Vagina (tissue), 2 donors: ENCODE data around the gene AUP1. TPM values are rescaled to one million over a fixed set of nuclear protein-coding genes. Genes with fewer than 3 reads are reported as not detected.

Source experiments
- DNase-seq, 2 donors: peaks; one replicate each; pipeline ENCODE4 v3.0.0-alpha.2; 2017; ENCODE audit errors: extremely low spot score in 2 of 2
- H3K27ac ChIP-seq: fragments of 200-600 bp; sonication (generic); one replicate; pipeline ENCODE4 v1.5.1; 2019
- H3K27me3 ChIP-seq: fragments of 200-600 bp; sonication (generic); one replicate; pipeline ENCODE4 v1.5.1; 2019
- H3K36me3 ChIP-seq, 2 donors: fragments of 200-600 bp; sonication (generic); one replicate each; pipeline ENCODE4 v1.5.1; 2017 to 2019
- H3K4me1 ChIP-seq: fragments of 200-600 bp; sonication (generic); one replicate; pipeline ENCODE4 v1.5.1; 2019
- H3K4me3 ChIP-seq, 2 donors: fragments of 200-600 bp; sonication (generic); 1 replicate in 1 of 2; 2 replicates in 1 of 2; pipeline ENCODE4 v1.5.1; 2016 to 2019
- H3K9me3 ChIP-seq: fragments of 200-600 bp; sonication (generic); one replicate; pipeline ENCODE4 v1.5.1; 2019
- CTCF ChIP-seq, 3 experiments: fragments of 450-650 bp in 2 of 3; fragments of 200-600 bp in 1 of 3; sonication (generic) in 1 of 3; IDR thresholded peaks; one replicate each; pipeline ENCODE4 v1.5.1; 2017 to 2019; ENCODE audit warnings: antibody characterized with exemption in 3 of 3, mild to moderate bottlenecking in 2 of 3, moderate library complexity in 2 of 3
- POLR2A ChIP-seq, 2 donors: fragments of 450-650 bp; IDR thresholded peaks; one replicate each; pipeline ENCODE4 v1.6.1; 2017; ENCODE audit warnings: antibody characterized with exemption in 2 of 2, mild to moderate bottlenecking in 2 of 2, moderate library complexity in 2 of 2
- POLR2AphosphoS5 ChIP-seq, 2 donors: sonication (generic); formaldehyde crosslinking; IDR thresholded peaks; one replicate each; pipeline ENCODE4 v1.9.0; 2017; ENCODE audit warnings: antibody characterized with exemption in 2 of 2, mild to moderate bottlenecking in 2 of 2, low read depth in 1 of 2; ENCODE audit not compliant: insufficient read depth in 1 of 2
- intact Hi-C: fragments of 100-400 bp; cut with DNase I; formaldehyde crosslinking; loops from one replicate; pipeline ENCODE4 v1.15.1; 2023
- total RNA-seq: library from RNA; depleted of rRNA; stranded (reverse); fragments of >200 nt; gene quantifications from one replicate; pipeline ENCODE4 v1.2.3, GENCODE V29; 2016

The AUP1 gene
- total RNA-seq, 1 donor from 2014 or later = 124 TPM

- Histone ChIP-seq H3K4me3 (peak within 1 kb of the TSS in 1 of 2 donors; percentile 17), H3K4me1 (peaks cover 30% of the 10 kb centered on the region), H3K27me3 (peaks cover 41% of the 10 kb centered on the region), H3K9me3 (no peaks in the 10 kb centered on the region), H3K27ac (no peak within 1 kb of the TSS), H3K36me3 (no peaks in the 10 kb centered on the region)
- TF ChIP-seq POLR2AphosphoS5 (IDR thresholded peaks at IDR 0.05; ENCODE audit: insufficient read depth in 1 of 2, low read depth in 1 of 2) (no peak), POLR2A (IDR thresholded peaks at IDR 0.05) (no peak), CTCF (IDR thresholded peaks at IDR 0.05) (no peak)
- no peak for DNase-seq
- intact Hi-C loops = no loop called here
These were observed 14.9 kb downstream of the AUP1 start, which contains the start of gene TLX2 for GRCh38 chr2:74514368-74515270. Gene TLX2, plus strand, starts transcription at chr2:74514450. Its CDS starts 357 bp downstream, at chr2:74514807.

- H3K4me3 ChIP-seq = no peak overlapping the region
- intact Hi-C loops = no loop called here
- no peaks in the 10 kb centered on the region for H3K9me3 ChIP-seq
- peaks cover 41% of the 10 kb centered on the region for H3K27me3 ChIP-seq
- no peak for DNase-seq
- TF ChIP-seq CTCF (IDR thresholded peaks at IDR 0.05) (no peak), POLR2A (IDR thresholded peaks at IDR 0.05) (no peak), POLR2AphosphoS5 (IDR thresholded peaks at IDR 0.05; ENCODE audit: insufficient read depth in 1 of 2, low read depth in 1 of 2) (peak in 1 of 2 donors; percentile 74)
- no peaks in the 10 kb centered on the region for H3K36me3 ChIP-seq
- H3K4me1 ChIP-seq = peaks cover 30% of the 10 kb centered on the region
- H3K27ac ChIP-seq = no peak overlapping the region
These were observed 15.7 kb downstream of the AUP1 start for GRCh38 chr2:74513605-74514367.

- TF ChIP-seq POLR2AphosphoS5 (IDR thresholded peaks at IDR 0.05; ENCODE audit: insufficient read depth in 1 of 2, low read depth in 1 of 2) (no peak), POLR2A (IDR thresholded peaks at IDR 0.05) (no peak), CTCF (IDR thresholded peaks at IDR 0.05) (no peak)
- peaks cover 41% of the 10 kb centered on the region for H3K27me3 ChIP-seq
- no peak for DNase-seq
These were observed 16.5 kb downstream of the AUP1 start for GRCh38 chr2:74512744-74513604.

GRCh38 chr2:74511104-74511989, 18.2 kb downstream of the AUP1 start:
- Histone ChIP-seq H3K27me3 (peaks cover 41% of the 10 kb centered on the region), H3K9me3 (no peaks in the 10 kb centered on the region), H3K27ac (no peak overlapping the region), H3K36me3 (peaks cover 0 to 3% of the 10 kb centered on the region in 2 donors), H3K4me3 (no peak overlapping the region), H3K4me1 (peaks cover 42% of the 10 kb centered on the region)
- TF ChIP-seq POLR2AphosphoS5 (IDR thresholded peaks at IDR 0.05; ENCODE audit: insufficient read depth in 1 of 2, low read depth in 1 of 2) (no peak), POLR2A (IDR thresholded peaks at IDR 0.05) (no peak), CTCF (IDR thresholded peaks at IDR 0.05) (no peak)
- no peak for DNase-seq
- intact Hi-C loops = no loop called here

More at GRCh38 chr2:74512744-74513604, 16.5 kb downstream of the AUP1 start:
- Histone ChIP-seq H3K36me3 (no peaks in the 10 kb centered on the region), H3K9me3 (no peaks in the 10 kb centered on the region), H3K4me3 (no peak overlapping the region), H3K4me1 (peaks cover 36% of the 10 kb centered on the region), H3K27ac (no peak overlapping the region)
- intact Hi-C loops = no loop called here
